GM23338 (cell line): Measurements from ENCODE around the gene CAMTA1. TPM values are rescaled to one million over a fixed set of nuclear protein-coding genes. Genes with fewer than 3 reads are reported as not detected.

Experiments used
- CREB1 ChIP-seq: fragments of 250-450 bp; sonication (Bioruptor Pico); IDR thresholded peaks from 2 replicates; pipeline ENCODE4 v1.5.0; 2020; ENCODE audit warnings: low read depth, mild to moderate bottlenecking, moderate library complexity
- CTCF ChIP-seq, 2 experiments: fragments of 200-600 bp in 1 of 2; sonication (generic) in 1 of 2; conservative IDR thresholded peaks; 2 replicates each; pipeline versions ENCODE4 v1.5.1 to v1.6.1; 2016 to 2017; ENCODE audit warnings: antibody characterized with exemption in 2 of 2, low read depth in 2 of 2, mild to moderate bottlenecking in 2 of 2, moderate library complexity in 1 of 2
- EZH2phosphoT487 ChIP-seq: fragments of 200-600 bp; sonication (generic); IDR thresholded peaks from one replicate; pipeline ENCODE4 v1.8.1; 2018; ENCODE audit warnings: antibody characterized with exemption; ENCODE audit not compliant: unreplicated experiment
- JUNB ChIP-seq: IDR thresholded peaks from one replicate; pipeline ENCODE4 v1.6.1; 2016; ENCODE audit warnings: antibody characterized with exemption; ENCODE audit not compliant: unreplicated experiment
- NANOG ChIP-seq: IDR thresholded peaks from 2 replicates; pipeline ENCODE4 v1.6.1; 2016; ENCODE audit warnings: antibody characterized with exemption, borderline replicate concordance
- REST ChIP-seq: IDR thresholded peaks from one replicate; pipeline ENCODE4 v1.6.1; 2018; ENCODE audit warnings: antibody characterized with exemption; ENCODE audit not compliant: unreplicated experiment
- STAT1 ChIP-seq: IDR thresholded peaks from one replicate; pipeline ENCODE4 v1.6.1; 2016; ENCODE audit warnings: antibody characterized with exemption; ENCODE audit not compliant: unreplicated experiment
- ZNF114 ChIP-seq: fragments of 250-450 bp; sonication (Bioruptor Pico); IDR thresholded peaks from 2 replicates; pipeline ENCODE4 v1.5.0; 2020; ENCODE audit warnings: mild to moderate bottlenecking, moderate library complexity
- ZNF331 ChIP-seq: fragments of 250-450 bp; sonication (Bioruptor Pico); IDR thresholded peaks from 2 replicates; pipeline ENCODE4 v1.5.0; 2020; ENCODE audit warnings: low read depth, mild to moderate bottlenecking, moderate library complexity
- polyA plus RNA-seq: library from polyadenylated mRNA; unstranded; fragments of >200 nt; fragmentation: Nextera tagmentation; extraction: Ambion mirVana; gene quantifications from 2 replicates; pipeline ENCODE4 v1.2.1, GENCODE V29; 2016
- total RNA-seq: library from RNA; depleted of rRNA; stranded (reverse); fragments of >200 nt; shearing (Covaris generic); gene quantifications from 2 replicates; pipeline ENCODE4 v1.2.3, GENCODE V29; 2014
- TF ChIP-seq, protein P1 (sequence below): fragments of 250-450 bp; sonication (Bioruptor Pico); IDR thresholded peaks from 2 replicates; pipeline ENCODE4 v1.5.0; 2020; ENCODE audit warnings: mild to moderate bottlenecking, moderate library complexity

CAMTA1 gene
- total and polyA plus RNA-seq, 2 experiments from 2014 or later = 115 to 519 TPM

GRCh38 chr1:7732331-7732730 lies 947.1 kb downstream of the CAMTA1 start (continued):
- TF ChIP-seq, protein P1, sequence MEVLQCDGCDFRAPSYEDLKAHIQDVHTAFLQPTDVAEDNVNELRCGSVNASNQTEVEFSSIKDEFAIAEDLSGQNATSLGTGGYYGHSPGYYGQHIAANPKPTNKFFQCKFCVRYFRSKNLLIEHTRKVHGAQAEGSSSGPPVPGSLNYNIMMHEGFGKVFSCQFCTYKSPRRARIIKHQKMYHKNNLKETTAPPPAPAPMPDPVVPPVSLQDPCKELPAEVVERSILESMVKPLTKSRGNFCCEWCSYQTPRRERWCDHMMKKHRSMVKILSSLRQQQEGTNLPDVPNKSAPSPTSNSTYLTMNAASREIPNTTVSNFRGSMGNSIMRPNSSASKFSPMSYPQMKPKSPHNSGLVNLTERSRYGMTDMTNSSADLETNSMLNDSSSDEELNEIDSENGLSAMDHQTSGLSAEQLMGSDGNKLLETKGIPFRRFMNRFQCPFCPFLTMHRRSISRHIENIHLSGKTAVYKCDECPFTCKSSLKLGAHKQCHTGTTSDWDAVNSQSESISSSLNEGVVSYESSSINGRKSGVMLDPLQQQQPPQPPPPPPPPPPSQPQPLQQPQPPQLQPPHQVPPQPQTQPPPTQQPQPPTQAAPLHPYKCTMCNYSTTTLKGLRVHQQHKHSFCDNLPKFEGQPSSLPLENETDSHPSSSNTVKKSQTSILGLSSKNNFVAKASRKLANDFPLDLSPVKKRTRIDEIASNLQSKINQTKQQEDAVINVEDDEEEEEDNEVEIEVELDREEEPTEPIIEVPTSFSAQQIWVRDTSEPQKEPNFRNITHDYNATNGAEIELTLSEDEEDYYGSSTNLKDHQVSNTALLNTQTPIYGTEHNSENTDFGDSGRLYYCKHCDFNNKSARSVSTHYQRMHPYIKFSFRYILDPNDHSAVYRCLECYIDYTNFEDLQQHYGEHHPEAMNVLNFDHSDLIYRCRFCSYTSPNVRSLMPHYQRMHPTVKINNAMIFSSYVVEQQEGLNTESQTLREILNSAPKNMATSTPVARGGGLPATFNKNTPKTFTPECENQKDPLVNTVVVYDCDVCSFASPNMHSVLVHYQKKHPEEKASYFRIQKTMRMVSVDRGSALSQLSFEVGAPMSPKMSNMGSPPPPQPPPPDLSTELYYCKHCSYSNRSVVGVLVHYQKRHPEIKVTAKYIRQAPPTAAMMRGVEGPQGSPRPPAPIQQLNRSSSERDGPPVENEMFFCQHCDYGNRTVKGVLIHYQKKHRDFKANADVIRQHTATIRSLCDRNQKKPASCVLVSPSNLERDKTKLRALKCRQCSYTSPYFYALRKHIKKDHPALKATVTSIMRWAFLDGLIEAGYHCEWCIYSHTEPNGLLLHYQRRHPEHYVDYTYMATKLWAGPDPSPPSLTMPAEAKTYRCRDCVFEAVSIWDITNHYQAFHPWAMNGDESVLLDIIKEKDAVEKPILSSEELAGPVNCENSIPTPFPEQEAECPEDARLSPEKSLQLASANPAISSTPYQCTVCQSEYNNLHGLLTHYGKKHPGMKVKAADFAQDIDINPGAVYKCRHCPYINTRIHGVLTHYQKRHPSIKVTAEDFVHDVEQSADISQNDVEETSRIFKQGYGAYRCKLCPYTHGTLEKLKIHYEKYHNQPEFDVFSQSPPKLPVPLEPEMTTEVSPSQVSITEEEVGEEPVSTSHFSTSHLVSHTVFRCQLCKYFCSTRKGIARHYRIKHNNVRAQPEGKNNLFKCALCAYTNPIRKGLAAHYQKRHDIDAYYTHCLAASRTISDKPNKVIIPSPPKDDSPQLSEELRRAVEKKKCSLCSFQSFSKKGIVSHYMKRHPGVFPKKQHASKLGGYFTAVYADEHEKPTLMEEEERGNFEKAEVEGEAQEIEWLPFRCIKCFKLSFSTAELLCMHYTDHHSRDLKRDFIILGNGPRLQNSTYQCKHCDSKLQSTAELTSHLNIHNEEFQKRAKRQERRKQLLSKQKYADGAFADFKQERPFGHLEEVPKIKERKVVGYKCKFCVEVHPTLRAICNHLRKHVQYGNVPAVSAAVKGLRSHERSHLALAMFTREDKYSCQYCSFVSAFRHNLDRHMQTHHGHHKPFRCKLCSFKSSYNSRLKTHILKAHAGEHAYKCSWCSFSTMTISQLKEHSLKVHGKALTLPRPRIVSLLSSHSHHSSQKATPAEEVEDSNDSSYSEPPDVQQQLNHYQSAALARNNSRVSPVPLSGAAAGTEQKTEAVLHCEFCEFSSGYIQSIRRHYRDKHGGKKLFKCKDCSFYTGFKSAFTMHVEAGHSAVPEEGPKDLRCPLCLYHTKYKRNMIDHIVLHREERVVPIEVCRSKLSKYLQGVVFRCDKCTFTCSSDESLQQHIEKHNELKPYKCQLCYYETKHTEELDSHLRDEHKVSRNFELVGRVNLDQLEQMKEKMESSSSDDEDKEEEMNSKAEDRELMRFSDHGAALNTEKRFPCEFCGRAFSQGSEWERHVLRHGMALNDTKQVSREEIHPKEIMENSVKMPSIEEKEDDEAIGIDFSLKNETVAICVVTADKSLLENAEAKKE (CRISPR knock-in tag) = no peak
- TF ChIP-seq JUNB (no peak), CTCF (conservative IDR thresholded peaks at IDR 0.05; ENCODE audit: low read depth in 2 of 2) (no peak), STAT1 (no peak), NANOG (no peak), ZNF114 (CRISPR knock-in tag) (no peak), EZH2phosphoT487 (no peak), ZNF331 (CRISPR knock-in tag) (no peak), CREB1 (CRISPR knock-in tag) (no peak), REST (no peak)
